Sigmoid colon (tissue), 4 donors: Measurements from ENCODE around the gene RFXAP.

Source experiments
- POLR2A ChIP-seq, 2 donors: fragments of 450-650 bp; IDR thresholded peaks; one replicate each; pipeline ENCODE4 v1.6.1; 2016; ENCODE audit warnings: antibody characterized with exemption in 2 of 2, mild to moderate bottlenecking in 2 of 2, moderate library complexity in 2 of 2
- POLR2AphosphoS5 ChIP-seq, 4 donors: sonication (generic); formaldehyde crosslinking; IDR thresholded peaks; one replicate each; pipeline ENCODE4 v1.6.1; 2017; ENCODE audit warnings: antibody characterized with exemption in 4 of 4
- TF ChIP-seq, protein P1 (sequence below), 4 experiments: fragments of 450-650 bp in 3 of 4; fragments of 200-600 bp in 1 of 4; IDR thresholded peaks; one replicate each; pipeline ENCODE4 v1.5.1; 2016 to 2019; ENCODE audit warnings: antibody characterized with exemption in 4 of 4, mild to moderate bottlenecking in 3 of 4, moderate library complexity in 2 of 4

GRCh38 chr13:36872621-36873020 is 53.6 kb downstream of the RFXAP start:
- TF ChIP-seq, protein P1, sequence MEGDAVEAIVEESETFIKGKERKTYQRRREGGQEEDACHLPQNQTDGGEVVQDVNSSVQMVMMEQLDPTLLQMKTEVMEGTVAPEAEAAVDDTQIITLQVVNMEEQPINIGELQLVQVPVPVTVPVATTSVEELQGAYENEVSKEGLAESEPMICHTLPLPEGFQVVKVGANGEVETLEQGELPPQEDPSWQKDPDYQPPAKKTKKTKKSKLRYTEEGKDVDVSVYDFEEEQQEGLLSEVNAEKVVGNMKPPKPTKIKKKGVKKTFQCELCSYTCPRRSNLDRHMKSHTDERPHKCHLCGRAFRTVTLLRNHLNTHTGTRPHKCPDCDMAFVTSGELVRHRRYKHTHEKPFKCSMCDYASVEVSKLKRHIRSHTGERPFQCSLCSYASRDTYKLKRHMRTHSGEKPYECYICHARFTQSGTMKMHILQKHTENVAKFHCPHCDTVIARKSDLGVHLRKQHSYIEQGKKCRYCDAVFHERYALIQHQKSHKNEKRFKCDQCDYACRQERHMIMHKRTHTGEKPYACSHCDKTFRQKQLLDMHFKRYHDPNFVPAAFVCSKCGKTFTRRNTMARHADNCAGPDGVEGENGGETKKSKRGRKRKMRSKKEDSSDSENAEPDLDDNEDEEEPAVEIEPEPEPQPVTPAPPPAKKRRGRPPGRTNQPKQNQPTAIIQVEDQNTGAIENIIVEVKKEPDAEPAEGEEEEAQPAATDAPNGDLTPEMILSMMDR (IDR thresholded peaks at IDR 0.05), result no peak
- TF ChIP-seq POLR2A (IDR thresholded peaks at IDR 0.05) (no peak), POLR2AphosphoS5 (IDR thresholded peaks at IDR 0.05) (no peak)
